Fibroblast of lung (primary cell): ENCODE results near the gene ANKH.

ENCODE experiments used
- EZH2 ChIP-seq: IDR thresholded peaks from 2 replicates; pipeline ENCODE4 v1.5.1; 2012; ENCODE audit warnings: low read length, control low read depth, mild to moderate bottlenecking; ENCODE audit errors: missing control alignments
- TF ChIP-seq, protein P1 (sequence below), 2 donors: IDR thresholded peaks in 1 of 2; conservative IDR thresholded peaks in 1 of 2; 1 replicate in 1 of 2; 2 replicates in 1 of 2; pipeline ENCODE4 v1.5.1; 2011 to 2012; ENCODE audit warnings: low read length in 2 of 2, control low read depth in 1 of 2, inconsistent platforms in 1 of 2, low read depth in 1 of 2, mild to moderate bottlenecking in 1 of 2

DNA sequence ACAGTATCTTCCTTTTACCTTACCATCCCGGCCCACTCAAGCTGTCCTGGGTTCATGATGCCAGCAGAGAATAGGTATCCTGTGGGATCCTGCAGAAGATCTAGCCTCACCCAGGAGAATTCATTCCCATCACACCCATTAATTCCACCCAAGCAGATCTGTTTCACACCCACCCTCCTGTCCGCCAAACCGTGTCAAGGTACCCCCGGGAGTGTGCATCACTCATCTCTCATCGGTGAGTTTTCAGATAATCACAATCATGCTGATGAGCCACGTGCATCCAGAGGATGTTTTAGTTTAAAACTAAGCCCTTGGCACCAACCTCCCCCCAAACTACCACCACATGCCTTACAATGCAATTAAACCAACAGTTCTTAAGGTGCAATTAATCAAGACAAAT, 18.8 kb downstream of the ANKH start:
- TF ChIP-seq, protein P1, sequence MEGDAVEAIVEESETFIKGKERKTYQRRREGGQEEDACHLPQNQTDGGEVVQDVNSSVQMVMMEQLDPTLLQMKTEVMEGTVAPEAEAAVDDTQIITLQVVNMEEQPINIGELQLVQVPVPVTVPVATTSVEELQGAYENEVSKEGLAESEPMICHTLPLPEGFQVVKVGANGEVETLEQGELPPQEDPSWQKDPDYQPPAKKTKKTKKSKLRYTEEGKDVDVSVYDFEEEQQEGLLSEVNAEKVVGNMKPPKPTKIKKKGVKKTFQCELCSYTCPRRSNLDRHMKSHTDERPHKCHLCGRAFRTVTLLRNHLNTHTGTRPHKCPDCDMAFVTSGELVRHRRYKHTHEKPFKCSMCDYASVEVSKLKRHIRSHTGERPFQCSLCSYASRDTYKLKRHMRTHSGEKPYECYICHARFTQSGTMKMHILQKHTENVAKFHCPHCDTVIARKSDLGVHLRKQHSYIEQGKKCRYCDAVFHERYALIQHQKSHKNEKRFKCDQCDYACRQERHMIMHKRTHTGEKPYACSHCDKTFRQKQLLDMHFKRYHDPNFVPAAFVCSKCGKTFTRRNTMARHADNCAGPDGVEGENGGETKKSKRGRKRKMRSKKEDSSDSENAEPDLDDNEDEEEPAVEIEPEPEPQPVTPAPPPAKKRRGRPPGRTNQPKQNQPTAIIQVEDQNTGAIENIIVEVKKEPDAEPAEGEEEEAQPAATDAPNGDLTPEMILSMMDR (conservative IDR thresholded peaks at IDR 0.05 in 1 of 2, IDR thresholded peaks at IDR 0.05 in 1 of 2; ENCODE audit: low read depth in 1 of 2, low read length in 2 of 2), result no peak
- no peak for TF ChIP-seq EZH2
